HG02642 (cell line): Measurements from ENCODE around the gene PIGB.
"Not testable (repeated sequence)": the region's sequence is repeated elsewhere in the genome, so short reads cannot be mapped to it uniquely, and the experiment has no call there.

Experiments used
- ATAC-seq: cut with Tn5 transposase; IDR thresholded peaks from one replicate; pipeline ENCODE4 v1.9.1; 2021; ENCODE audit warnings: mild to moderate bottlenecking; ENCODE audit not compliant: unreplicated experiment, poor library complexity

Gene PIGB

GRCh38 chr15:55318588-55319494, at the start of gene PIGB, which contains the start of gene PIGBOS1:
Gene PIGB (plus strand): TSS chr15:55319222. CDS start chr15:55319251, 29 bp downstream.
Gene PIGBOS1 (minus strand): TSS chr15:55319123. CDS start chr15:55317792, 1,331 bp downstream.
- ATAC-seq: peak; percentile 97

DNA sequence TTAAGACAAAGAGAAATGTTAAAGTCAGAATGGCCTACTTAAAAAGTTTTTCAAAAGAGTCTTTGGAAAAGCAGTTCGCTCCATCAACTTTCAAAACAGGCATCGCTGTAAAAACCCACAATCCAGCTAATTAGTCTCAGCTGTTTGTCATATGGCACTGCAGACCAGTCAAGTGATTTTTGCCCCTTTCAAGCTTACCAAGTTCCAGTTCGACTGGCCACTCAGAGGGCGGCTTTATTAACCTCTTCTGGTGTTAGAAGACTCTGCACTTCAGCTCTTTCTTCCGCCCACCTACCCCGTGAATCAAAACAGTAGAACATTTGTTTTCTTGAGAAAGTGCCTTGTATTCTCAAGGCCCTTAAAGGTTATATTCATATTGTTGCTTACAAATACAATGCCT, 48.7 kb upstream of the PIGB start:
- no peak for ATAC-seq

- ATAC-seq: no peak
These were observed 42.7 kb upstream of the PIGB start for GRCh38 chr15:55276324-55276723.

DNA sequence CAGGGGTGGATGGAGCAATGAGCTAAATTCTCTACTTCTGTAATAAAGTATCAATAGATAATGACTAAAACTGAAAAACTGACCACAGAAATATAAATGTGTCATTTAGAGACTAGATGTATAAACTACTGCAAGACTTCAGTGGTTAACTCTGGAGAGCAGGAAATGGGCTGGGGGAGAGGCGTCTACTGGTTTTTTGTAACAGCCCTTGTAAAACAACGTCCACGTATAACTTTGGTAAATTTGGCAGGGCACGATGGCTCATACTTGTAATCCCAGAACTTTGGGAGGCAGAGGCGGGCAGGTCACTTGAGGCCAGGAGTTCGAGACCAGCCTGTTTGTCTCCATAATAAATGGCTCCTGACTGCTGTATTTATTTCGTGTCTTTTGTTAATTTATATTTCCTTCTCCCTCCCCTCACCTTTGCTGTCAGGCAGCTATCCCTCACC, 41.9 kb upstream of the PIGB start:
- peak; percentile 49 for ATAC-seq

DNA sequence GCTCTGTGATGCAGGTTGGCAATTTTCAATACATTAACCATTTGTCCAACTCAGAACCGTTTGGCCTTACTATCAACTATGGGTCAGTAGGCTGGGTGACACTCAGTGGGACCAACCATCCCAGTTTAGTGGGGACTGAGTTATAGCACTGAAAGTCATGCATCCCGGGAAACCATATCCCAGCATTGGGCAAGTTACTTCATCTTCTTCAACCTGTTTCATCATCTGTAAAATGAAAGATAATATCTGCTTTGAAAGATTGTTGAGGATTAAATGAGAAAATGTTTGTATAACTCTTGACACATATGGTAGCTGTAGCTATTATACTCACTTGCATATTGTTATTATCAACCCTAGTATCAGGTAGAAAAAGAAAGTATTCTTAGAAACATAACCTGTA, 41.3 kb upstream of the PIGB start:
- no peak for ATAC-seq

DNA sequence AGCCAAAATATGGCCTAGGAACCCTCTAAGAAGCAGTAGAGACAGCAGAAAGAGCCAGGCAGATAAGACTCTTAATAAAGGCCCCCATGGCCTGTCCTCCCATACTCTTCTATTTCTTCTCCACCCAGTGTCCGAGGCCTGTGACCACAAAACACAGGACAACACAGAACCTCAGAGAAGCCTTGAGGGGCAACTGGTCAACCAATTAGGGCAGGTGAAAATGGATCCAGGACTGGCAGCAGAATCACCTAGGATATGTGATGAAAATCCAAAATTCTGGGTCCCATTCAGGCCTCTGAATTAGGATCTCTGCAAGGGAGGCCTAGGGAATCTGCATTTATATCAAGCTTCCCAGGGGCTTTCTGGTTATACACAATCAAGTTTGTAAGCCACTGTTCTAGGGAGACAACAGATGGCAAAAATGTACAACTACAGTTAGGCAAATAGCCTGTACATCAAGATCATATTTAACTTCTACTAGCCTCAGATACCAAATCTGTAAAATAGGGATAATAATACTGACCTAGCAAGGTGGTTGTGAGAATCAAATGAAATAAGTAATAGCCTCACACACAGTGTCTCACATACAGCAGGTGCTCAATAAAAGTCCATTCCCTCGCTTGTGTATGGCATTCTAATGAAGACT, 39.8 kb upstream of the PIGB start:
- ATAC-seq: no peak

- peak; percentile 86 for ATAC-seq
These were observed 39.2 kb upstream of the PIGB start for GRCh38 chr15:55279746-55280351.

DNA sequence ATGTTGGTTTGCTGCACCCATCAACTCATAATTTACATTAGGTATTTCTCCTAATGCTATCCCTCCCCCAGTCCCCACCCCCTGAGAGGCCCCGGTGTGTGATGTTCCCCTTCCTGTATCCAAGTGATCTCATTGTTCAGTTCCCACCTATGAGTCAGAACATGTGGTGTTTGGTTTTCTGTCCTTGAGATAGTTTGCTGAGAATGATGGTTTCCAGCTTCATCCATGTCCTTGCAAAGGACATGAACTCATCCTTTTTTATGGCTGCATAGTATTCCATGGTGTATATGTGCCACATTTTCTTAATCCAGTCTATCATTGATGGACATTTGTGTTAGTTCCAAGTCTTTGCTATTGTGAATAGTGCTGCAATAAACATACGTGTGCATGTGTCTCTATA, 38.4 kb upstream of the PIGB start:
- ATAC-seq: not testable (repeated sequence)

GRCh38 chr15:55281517-55282228, 37.3 kb upstream of the PIGB start:
- no peak for ATAC-seq

DNA sequence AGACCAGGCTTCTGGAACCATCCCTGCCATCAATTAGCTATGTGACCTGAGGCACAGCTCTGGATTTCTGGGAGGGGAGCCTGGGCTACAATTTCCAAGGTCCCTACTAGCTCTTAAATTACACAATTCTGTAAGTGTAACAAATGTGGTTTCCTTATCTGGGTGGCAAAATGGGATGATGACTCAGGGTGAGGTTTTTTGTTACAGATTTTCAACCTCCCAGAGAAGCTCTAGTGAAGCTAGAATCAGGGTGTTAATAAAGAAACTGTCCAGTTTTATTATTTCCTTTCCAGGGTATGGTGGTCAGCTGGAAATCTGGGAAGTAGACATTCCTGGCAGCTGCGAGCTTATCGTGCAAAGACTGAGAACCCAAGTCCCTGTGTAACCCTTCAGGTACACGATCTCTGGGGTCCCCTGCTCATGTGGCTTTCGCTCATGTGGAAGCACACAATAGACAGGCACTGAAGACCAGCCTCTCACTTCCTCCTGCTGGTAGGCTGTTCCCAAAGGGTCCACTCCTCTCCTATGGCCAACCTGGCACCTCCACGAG, 36.7 kb upstream of the PIGB start:
- no peak for ATAC-seq

DNA sequence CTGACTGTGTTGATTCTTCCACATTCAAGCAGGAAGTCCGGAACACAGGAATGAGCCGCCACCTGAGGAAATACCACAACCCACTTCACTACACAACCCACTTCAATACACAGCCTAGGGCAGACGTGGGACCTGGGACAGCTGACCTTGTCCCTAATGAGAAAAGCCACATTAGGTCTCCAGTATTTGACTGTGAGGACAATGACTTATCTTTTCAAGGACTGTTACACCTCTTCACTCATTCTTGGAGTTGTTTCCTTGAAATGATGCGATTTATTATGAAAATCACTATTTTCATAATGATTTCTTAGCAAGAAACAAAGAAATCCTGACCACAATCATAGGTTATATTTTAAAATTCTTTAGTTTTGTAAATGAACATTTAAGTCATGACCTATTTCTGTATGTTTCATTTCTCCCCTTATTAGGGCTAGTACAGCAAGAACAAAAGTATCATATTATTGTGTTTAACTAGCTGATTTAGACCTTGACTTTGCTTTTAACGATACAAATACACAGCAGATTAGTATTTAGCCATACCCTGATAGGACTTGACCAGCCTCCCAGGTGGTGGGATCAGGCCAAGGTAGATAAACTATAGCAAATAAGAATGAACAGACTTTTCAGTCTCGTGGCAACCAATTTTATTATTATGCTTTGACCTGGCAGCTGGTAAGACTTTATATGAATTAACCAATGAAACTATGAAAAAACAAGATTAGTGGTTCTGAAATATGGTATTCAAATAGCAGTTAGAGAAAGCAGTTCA, 35.5 kb upstream of the PIGB start:
- no peak for ATAC-seq

- no peak for ATAC-seq
These were observed 34.6 kb upstream of the PIGB start for GRCh38 chr15:55284426-55284825.

GRCh38 chr15:55286442-55287189, 32.4 kb upstream of the PIGB start:
- ATAC-seq: not testable (repeated sequence)

GRCh38 chr15:55288006-55288717, 30.9 kb upstream of the PIGB start:
- ATAC-seq: no peak

- ATAC-seq: peak; percentile 46
These were observed 29.8 kb upstream of the PIGB start for GRCh38 chr15:55289011-55289745.

GRCh38 chr15:55289746-55290527, 29.1 kb upstream of the PIGB start, which contains the start of gene RAB27A:
Gene RAB27A (minus strand): TSS chr15:55289813. CDS start chr15:55234934, 54,879 bp downstream.
- peak; percentile 80 for ATAC-seq
